Endothelial cell of umbilical vein (primary cell): Measurements from ENCODE around the gene DGKI. TPM values are rescaled to one million over a fixed set of nuclear protein-coding genes. Genes with fewer than 3 reads are reported as not detected.
"Not testable (repeated sequence)": the region's sequence is repeated elsewhere in the genome, so short reads cannot be mapped to it uniquely, and the experiment has no call there.

Source experiments
- BruUV-seq: library from RNA; stranded (reverse); fragments of 400-500 nt; replicated peaks from 2 replicates; lab custom pipeline; 2021; lab: Mats Ljungman, UMichigan
- CTCF ChIA-PET: fragments of 300-600, 350-600 bp; sonication (Branson Sonifier 250); formaldehyde crosslinking; loops from one replicate; lab custom pipeline; 2021; ENCODE audit warnings: antibody characterized with exemption, inconsistent platforms; lab: Charles Lee
- POLR2A ChIA-PET: fragments of 300-600, 350-600 bp; sonication (Branson Sonifier 250); formaldehyde crosslinking; loops from one replicate; lab custom pipeline; 2021; ENCODE audit warnings: antibody characterized with exemption, inconsistent platforms; lab: Charles Lee
- DNase-seq: peaks from one replicate; pipeline ENCODE4 v3.0.0-alpha.2; 2011; ENCODE audit warnings: low read depth, low spot score
- FAIRE-seq: peaks from 2 replicates; lab custom pipeline; 2011; peaks lifted over from hg19 to GRCh38; lab: Jason Lieb, UNC
- H2AFZ ChIP-seq: 2 replicates; pipeline ENCODE4 v1.6.0; 2012; ENCODE audit warnings: low read depth, low read length, control low read depth, inconsistent platforms
- H3K27ac ChIP-seq: 2 replicates; pipeline ENCODE4 v1.5.1; 2011; ENCODE audit warnings: low read depth, mild to moderate bottlenecking, control low read depth, low read length, moderate library complexity; ENCODE audit not compliant: insufficient read depth
- H3K27me3 ChIP-seq, 2 experiments: 2 replicates each; pipeline versions ENCODE4 v1.6.0 to v1.6.1; 2011; ENCODE audit warnings: low read length in 2 of 2, mixed read lengths in 1 of 2; ENCODE audit not compliant: control insufficient read depth in 2 of 2, insufficient read depth in 2 of 2
- H3K36me3 ChIP-seq, 2 experiments: 2 replicates in 1 of 2; 3 replicates in 1 of 2; pipeline ENCODE4 v1.5.1; 2011; ENCODE audit warnings: low read length in 2 of 2, mild to moderate bottlenecking in 1 of 2, moderate library complexity in 1 of 2; ENCODE audit not compliant: control insufficient read depth in 2 of 2, insufficient read depth in 2 of 2; ENCODE audit errors: extremely low read depth in 1 of 2
- H3K4me1 ChIP-seq: 3 replicates; pipeline ENCODE4 v1.5.1; 2011; ENCODE audit warnings: mild to moderate bottlenecking, low read length; ENCODE audit not compliant: control insufficient read depth, insufficient read depth; ENCODE audit errors: extremely low read depth
- H3K4me2 ChIP-seq: 2 replicates; pipeline ENCODE4 v1.6.1; 2011; ENCODE audit warnings: low read length, control low read depth, mixed read lengths; ENCODE audit not compliant: insufficient read depth
- H3K4me3 ChIP-seq, 3 experiments: fragments of 200-600 bp in 1 of 3; sonication (generic), shearing (Covaris generic) in 1 of 3; replicated peaks in 1 of 3; 2 replicates each; pipeline ENCODE4 v1.5.1; 2011 to 2016; ENCODE audit warnings: control low read depth in 3 of 3, low read length in 3 of 3, mild to moderate bottlenecking in 2 of 3, inconsistent platforms in 1 of 3, low read depth in 1 of 3, moderate library complexity in 1 of 3; ENCODE audit not compliant: insufficient read depth in 1 of 3
- H3K79me2 ChIP-seq: 2 replicates; pipeline ENCODE4 v1.6.0; 2012; ENCODE audit warnings: low read length, inconsistent platforms; ENCODE audit not compliant: control insufficient read depth, insufficient read depth
- H3K9ac ChIP-seq: replicated peaks from 2 replicates; pipeline ENCODE3; 2011; ENCODE audit warnings: low read length, control low read depth; ENCODE audit not compliant: insufficient read depth; ENCODE audit errors: extremely low read depth
- H3K9me1 ChIP-seq: replicated peaks from 3 replicates; pipeline ENCODE4 v1.6.0; 2011; ENCODE audit warnings: mild to moderate bottlenecking, low read length; ENCODE audit not compliant: control insufficient read depth, insufficient read depth; ENCODE audit errors: extremely low read depth
- H3K9me3 ChIP-seq: replicated peaks from 2 replicates; pipeline ENCODE4 v1.5.1; 2012; ENCODE audit warnings: low read length, inconsistent platforms; ENCODE audit not compliant: control insufficient read depth, insufficient read depth
- H4K20me1 ChIP-seq: replicated peaks from 2 replicates; pipeline ENCODE3; 2011; ENCODE audit warnings: mild to moderate bottlenecking, low read length; ENCODE audit not compliant: control insufficient read depth, insufficient read depth; ENCODE audit errors: extremely low read depth
- CTCF ChIP-seq, 2 donors: IDR thresholded peaks; 1 replicate in 1 of 2; 2 replicates in 1 of 2; pipeline ENCODE4 v1.5.1; 2011; ENCODE audit warnings: low read length in 2 of 2, mild to moderate bottlenecking in 2 of 2, moderate library complexity in 2 of 2, control low read depth in 1 of 2, inconsistent platforms in 1 of 2, low read depth in 1 of 2; ENCODE audit not compliant: insufficient read depth in 1 of 2; ENCODE audit errors: extremely low read depth in 1 of 2
- EZH2 ChIP-seq: IDR thresholded peaks from 2 replicates; pipeline ENCODE4 v1.6.1; 2012; ENCODE audit warnings: borderline replicate concordance, low read depth, mild to moderate bottlenecking, moderate library complexity, low read length, inconsistent platforms; ENCODE audit not compliant: severe bottlenecking
- FOS ChIP-seq: IDR thresholded peaks from 2 replicates; pipeline ENCODE4 v1.6.1; 2011; ENCODE audit warnings: mild to moderate bottlenecking, low read length, moderate library complexity, borderline replicate concordance; ENCODE audit not compliant: insufficient read depth
- GATA2 ChIP-seq: IDR thresholded peaks from 2 replicates; pipeline ENCODE4 v1.7.0; 2011; ENCODE audit warnings: low read depth, mild to moderate bottlenecking, moderate library complexity, mixed read lengths, low read length; ENCODE audit not compliant: insufficient read length, insufficient read depth
- JUN ChIP-seq: IDR thresholded peaks from 2 replicates; pipeline ENCODE4 v1.6.1; 2011; ENCODE audit warnings: borderline replicate concordance, low read depth; ENCODE audit not compliant: insufficient read length, insufficient read depth
- MAX ChIP-seq: IDR thresholded peaks from 2 replicates; pipeline ENCODE4 v1.6.1; 2011; ENCODE audit not compliant: insufficient read depth, insufficient read length
- MYC ChIP-seq: IDR thresholded peaks from one replicate; pipeline ENCODE4 v1.6.1; 2011; ENCODE audit warnings: mild to moderate bottlenecking, low read depth, low read length
- POLR2A ChIP-seq: IDR thresholded peaks from 2 replicates; pipeline ENCODE4 v1.6.1; 2012; ENCODE audit warnings: low read depth, mild to moderate bottlenecking, control low read depth, low read length
- POLR2AphosphoS5 ChIP-seq: IDR thresholded peaks from 2 replicates; pipeline ENCODE4 v1.6.1; 2012; ENCODE audit warnings: low read depth, mild to moderate bottlenecking, control low read depth, low read length, moderate library complexity; ENCODE audit not compliant: insufficient read depth
- dilution Hi-C: fragments of 300-500 bp; cut with MboI; formaldehyde crosslinking; loops from one replicate; pipeline ENCODE4 v1.15.0; 2019; ENCODE audit warnings: low sequenced_read_pairs; ENCODE audit not compliant: extremely low pct_ligation_motif_present
- intact Hi-C: fragments of 100-400 bp; cut with micrococcal nuclease; formaldehyde crosslinking; loops from one replicate; pipeline ENCODE4 v1.10.0; 2022
- polyA plus RNA-seq, 4 experiments: library from polyadenylated mRNA; depleted of rRNA in 3 of 4; stranded (reverse) in 3 of 4; unstranded in 1 of 4; fragments of >200 nt; gene quantifications; 2 replicates each; pipeline versions ENCODE4 v1.2.1 to v1.2.3, GENCODE V29; 2011 to 2012; ENCODE audit warnings: missing spikeins in 1 of 4
- total RNA-seq: library from RNA; stranded (reverse); gene quantifications from 2 replicates; pipeline ENCODE4 v1.2.3, GENCODE V29; 2021

DGKI gene
- total and polyA plus RNA-seq, 2 donors (not counting 3 experiments of a cell fraction or from before 2014, with no cell fraction given): 0.11 to 0.51 TPM

GRCh38 chr7:137449016-137449415 is 397.8 kb downstream of the DGKI start:
- no peaks in the 10 kb centered on the region for H4K20me1 ChIP-seq
- H3K27me3 ChIP-seq: peaks cover 3 to 4% of the 10 kb centered on the region in 2 experiments
- ChIA-PET POLR2A (no interaction called here), CTCF (no interaction called here)
- dilution Hi-C loops: no loop called here
- H3K79me2 ChIP-seq: no peaks in the 10 kb centered on the region
- H2AFZ ChIP-seq: no peak overlapping the region
- TF ChIP-seq MYC (no peak), MAX (no peak), FOS (no peak), POLR2A (no peak), EZH2 (no peak), CTCF (IDR thresholded peaks at IDR 0.05; ENCODE audit: extremely low read depth in 1 of 2, insufficient read depth in 1 of 2, low read depth in 1 of 2, low read length in 2 of 2) (no peak), GATA2 (no peak), JUN (no peak), POLR2AphosphoS5 (no peak)
- no peak overlapping the region for H3K27ac ChIP-seq
- H3K9me1 ChIP-seq: no peaks in the 10 kb centered on the region
- no peaks in the 10 kb centered on the region for H3K36me3 ChIP-seq
- H3K9me3 ChIP-seq: no peaks in the 10 kb centered on the region
- H3K4me3 ChIP-seq: no peak overlapping the region
- FAIRE-seq (no peak), DNase-seq (no peak)
- H3K9ac ChIP-seq: no peak overlapping the region
- BruUV-seq: no TSS peak
- H3K4me2 ChIP-seq: no peak overlapping the region
- H3K4me1 ChIP-seq: no peaks in the 10 kb centered on the region
- intact Hi-C loops: no loop called here

- H3K4me1 ChIP-seq, DNase-seq, H3K9ac ChIP-seq, H3K9me3 ChIP-seq, H3K27ac ChIP-seq, POLR2A ChIA-PET, FAIRE-seq, H2AFZ ChIP-seq, CTCF ChIA-PET, H3K9me1 ChIP-seq, H3K4me2 ChIP-seq, H3K27me3 ChIP-seq, H3K36me3 ChIP-seq, intact Hi-C loops, BruUV-seq, H3K4me3 ChIP-seq, H4K20me1 ChIP-seq, dilution Hi-C loops, H3K79me2 ChIP-seq: not testable (repeated sequence)
These were observed 398.2 kb downstream of the DGKI start for GRCh38 chr7:137448572-137448971.
